GM12864 (cell line): ENCODE measurements around the gene PAX7.
"Not testable (repeated sequence)": the region's sequence is repeated elsewhere in the genome, so short reads cannot be mapped to it uniquely, and the experiment has no call there.

Source experiments
- DNase-seq: peaks from one replicate; pipeline ENCODE4 v3.0.0-alpha.2; 2011; ENCODE audit warnings: low read depth
- H3K4me3 ChIP-seq: 2 replicates; pipeline ENCODE4 v1.5.1; 2011; ENCODE audit warnings: mild to moderate bottlenecking, low read depth, low read length, control low read depth
- CTCF ChIP-seq: IDR thresholded peaks from 2 replicates; pipeline ENCODE4 v1.5.1; 2011; ENCODE audit warnings: low read depth, mild to moderate bottlenecking, moderate library complexity, low read length, control low read depth, inconsistent platforms; ENCODE audit errors: missing control alignments

Gene PAX7

GRCh38 chr1:18766328-18766727 lies 135.7 kb downstream of the PAX7 start:
- no peak for DNase-seq
- TF ChIP-seq CTCF: no peak
- no peak overlapping the region for H3K4me3 ChIP-seq

GRCh38 chr1:18767576-18767975 lies 136.9 kb downstream of the PAX7 start:
- not testable (repeated sequence) for H3K4me3 ChIP-seq, DNase-seq

- no peak overlapping the region for H3K4me3 ChIP-seq
- TF ChIP-seq CTCF: no peak
These were observed 137.4 kb downstream of the PAX7 start for GRCh38 chr1:18768086-18768485.

GRCh38 chr1:18769140-18769539 lies 138.5 kb downstream of the PAX7 start:
- no peak overlapping the region for H3K4me3 ChIP-seq
- no peak for TF ChIP-seq CTCF
- DNase-seq: no peak

More at GRCh38 chr1:18768086-18768485, 137.4 kb downstream of the PAX7 start:
- DNase-seq: no peak

- H3K4me3 ChIP-seq: no peak overlapping the region
- DNase-seq: no peak
- no peak for TF ChIP-seq CTCF
These were observed 140.2 kb downstream of the PAX7 start for GRCh38 chr1:18770799-18771198.

- no peak overlapping the region for H3K4me3 ChIP-seq
- no peak for TF ChIP-seq CTCF
- no peak for DNase-seq
These were observed 143.1 kb downstream of the PAX7 start for GRCh38 chr1:18773753-18774152.

- TF ChIP-seq CTCF: no peak
- no peak for DNase-seq
- H3K4me3 ChIP-seq: no peak overlapping the region
These were observed 144.7 kb downstream of the PAX7 start for GRCh38 chr1:18775341-18775740.

- TF ChIP-seq CTCF: no peak
- no peak overlapping the region for H3K4me3 ChIP-seq
- no peak for DNase-seq
These were observed 146.1 kb downstream of the PAX7 start for GRCh38 chr1:18776777-18777176.
